AG09309 (cell line): ENCODE results near the gene ZDHHC4.
A peak's percentile ranks its signal among the peaks of the same experiment; 100 is the strongest.

ENCODE experiments used
- DNase-seq: peaks from one replicate; pipeline ENCODE4 v3.0.0-alpha.2; 2010; ENCODE audit warnings: low read depth
- H3K4me3 ChIP-seq: 2 replicates; pipeline ENCODE4 v1.5.1; 2011; ENCODE audit warnings: mild to moderate bottlenecking, low read depth, low read length, moderate library complexity; ENCODE audit not compliant: control insufficient read depth
- TF ChIP-seq, protein P1 (sequence below): IDR thresholded peaks from 2 replicates; pipeline ENCODE4 v1.5.1; 2011; ENCODE audit warnings: mild to moderate bottlenecking, low read depth, low read length, inconsistent platforms; ENCODE audit not compliant: insufficient read depth, control insufficient read depth; ENCODE audit errors: missing control alignments

ZDHHC4 gene

GRCh38 chr7:6589829-6590644 lies 12.8 kb downstream of the ZDHHC4 start, which contains the start of gene INTS15:
Gene INTS15 (plus strand): TSS chr7:6590021. CDS start chr7:6590284, 263 bp downstream.
- peak; percentile 25 for DNase-seq
- peak within 1 kb of the TSS; percentile 84 for H3K4me3 ChIP-seq
- TF ChIP-seq, protein P1, sequence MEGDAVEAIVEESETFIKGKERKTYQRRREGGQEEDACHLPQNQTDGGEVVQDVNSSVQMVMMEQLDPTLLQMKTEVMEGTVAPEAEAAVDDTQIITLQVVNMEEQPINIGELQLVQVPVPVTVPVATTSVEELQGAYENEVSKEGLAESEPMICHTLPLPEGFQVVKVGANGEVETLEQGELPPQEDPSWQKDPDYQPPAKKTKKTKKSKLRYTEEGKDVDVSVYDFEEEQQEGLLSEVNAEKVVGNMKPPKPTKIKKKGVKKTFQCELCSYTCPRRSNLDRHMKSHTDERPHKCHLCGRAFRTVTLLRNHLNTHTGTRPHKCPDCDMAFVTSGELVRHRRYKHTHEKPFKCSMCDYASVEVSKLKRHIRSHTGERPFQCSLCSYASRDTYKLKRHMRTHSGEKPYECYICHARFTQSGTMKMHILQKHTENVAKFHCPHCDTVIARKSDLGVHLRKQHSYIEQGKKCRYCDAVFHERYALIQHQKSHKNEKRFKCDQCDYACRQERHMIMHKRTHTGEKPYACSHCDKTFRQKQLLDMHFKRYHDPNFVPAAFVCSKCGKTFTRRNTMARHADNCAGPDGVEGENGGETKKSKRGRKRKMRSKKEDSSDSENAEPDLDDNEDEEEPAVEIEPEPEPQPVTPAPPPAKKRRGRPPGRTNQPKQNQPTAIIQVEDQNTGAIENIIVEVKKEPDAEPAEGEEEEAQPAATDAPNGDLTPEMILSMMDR = peak; percentile 40

- H3K4me3 ChIP-seq = peak overlapping the region; percentile 84
- TF ChIP-seq, protein P1 = no peak
- no peak for DNase-seq
Measured at GRCh38 chr7:6590645-6591110, 13.4 kb downstream of the ZDHHC4 start.

- TF ChIP-seq, protein P1 = no peak
- no peak for DNase-seq
- H3K4me3 ChIP-seq = no peak overlapping the region
Measured at GRCh38 chr7:6600093-6600492, 22.8 kb downstream of the ZDHHC4 start.

DNA sequence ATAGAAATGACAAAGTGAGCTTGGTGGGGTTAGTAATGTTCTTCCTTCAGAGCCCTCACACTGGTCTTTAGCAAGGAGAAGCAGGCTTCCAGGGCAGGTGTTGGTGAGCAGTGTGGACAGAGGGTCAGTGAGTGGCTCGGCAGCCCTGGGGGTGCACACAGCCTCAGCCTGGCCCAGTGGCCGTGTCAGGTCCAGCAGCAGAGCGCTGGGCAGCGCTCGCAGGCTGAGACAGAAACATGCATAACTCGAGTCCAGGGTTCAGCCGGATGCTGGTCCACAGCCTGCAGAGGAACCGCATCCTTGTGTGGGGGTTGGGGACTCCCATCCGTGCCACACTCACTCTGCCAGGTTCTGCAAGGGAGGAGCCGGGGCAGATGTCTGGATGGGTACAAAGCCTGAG lies 27.2 kb downstream of the ZDHHC4 start:
- TF ChIP-seq, protein P1 = no peak
- DNase-seq = no peak
- no peak overlapping the region for H3K4me3 ChIP-seq

GRCh38 chr7:6606866-6607583 lies 29.8 kb downstream of the ZDHHC4 start:
- H3K4me3 ChIP-seq = no peak overlapping the region
- TF ChIP-seq, protein P1 = no peak
- DNase-seq = no peak

GRCh38 chr7:6607651-6608051 lies 30.4 kb downstream of the ZDHHC4 start:
- TF ChIP-seq, protein P1 = no peak
- no peak for DNase-seq
- H3K4me3 ChIP-seq = no peak overlapping the region
